ENCODE measurements around the gene PACRG. TPM values are rescaled to one million over a fixed set of nuclear protein-coding genes. Genes with fewer than 3 reads are reported as not detected.

The PACRG gene
- total and polyA plus RNA-seq, 2 donors (not counting 3 experiments of a cell fraction or from before 2014, with no cell fraction given): 0.08 TPM; not detected in 1

DNA sequence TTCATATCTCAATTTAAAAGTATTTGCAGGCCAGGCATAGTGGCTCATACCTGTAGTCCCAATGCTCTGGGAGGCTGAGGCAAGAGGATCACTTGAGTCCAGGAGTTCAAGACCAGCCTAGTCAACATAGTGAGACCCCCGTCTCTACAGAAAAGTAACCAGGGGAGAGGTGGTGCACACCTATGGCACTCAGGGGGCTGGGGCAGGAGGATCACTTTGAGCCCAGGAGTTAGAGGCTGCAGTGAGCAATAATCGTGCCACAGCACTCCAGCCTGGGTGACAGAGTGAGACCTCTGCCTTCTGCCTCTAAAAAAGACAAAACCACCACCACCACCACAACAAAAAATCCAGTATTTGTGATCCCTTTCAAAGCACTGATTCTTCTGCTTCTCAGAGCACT, 501.3 kb downstream of the PACRG start:
- no peaks in the 10 kb centered on the region for H4K20me1 ChIP-seq (replicated peaks; ENCODE audit: control insufficient read depth, extremely low read depth, insufficient read depth, low read length)
- POLR2A ChIA-PET: no interaction called here
- H3K36me3 ChIP-seq (ENCODE audit: control insufficient read depth in 2 of 2, extremely low read depth in 1 of 2, insufficient read depth in 2 of 2, low read length in 2 of 2): no peaks in the 10 kb centered on the region
- H3K9ac ChIP-seq (replicated peaks; ENCODE audit: extremely low read depth, insufficient read depth, low read length): no peak overlapping the region
- DNase-seq (ENCODE audit: low read depth, low spot score): no peak
- TF ChIP-seq POLR2AphosphoS5 (IDR thresholded peaks at IDR 0.05; ENCODE audit: insufficient read depth, low read depth, low read length) (no peak), EZH2 (IDR thresholded peaks at IDR 0.05; ENCODE audit: borderline replicate concordance, low read depth, low read length, severe bottlenecking) (no peak), MYC (IDR thresholded peaks at IDR 0.05; ENCODE audit: low read depth, low read length) (no peak), JUN (IDR thresholded peaks at IDR 0.05; ENCODE audit: borderline replicate concordance, insufficient read depth, insufficient read length, low read depth) (no peak), POLR2A (IDR thresholded peaks at IDR 0.05; ENCODE audit: low read depth, low read length) (no peak), FOS (IDR thresholded peaks at IDR 0.05; ENCODE audit: borderline replicate concordance, insufficient read depth, low read length) (no peak), GATA2 (IDR thresholded peaks at IDR 0.05; ENCODE audit: insufficient read depth, insufficient read length, low read depth, low read length) (no peak)
- TF ChIP-seq, protein P1, sequence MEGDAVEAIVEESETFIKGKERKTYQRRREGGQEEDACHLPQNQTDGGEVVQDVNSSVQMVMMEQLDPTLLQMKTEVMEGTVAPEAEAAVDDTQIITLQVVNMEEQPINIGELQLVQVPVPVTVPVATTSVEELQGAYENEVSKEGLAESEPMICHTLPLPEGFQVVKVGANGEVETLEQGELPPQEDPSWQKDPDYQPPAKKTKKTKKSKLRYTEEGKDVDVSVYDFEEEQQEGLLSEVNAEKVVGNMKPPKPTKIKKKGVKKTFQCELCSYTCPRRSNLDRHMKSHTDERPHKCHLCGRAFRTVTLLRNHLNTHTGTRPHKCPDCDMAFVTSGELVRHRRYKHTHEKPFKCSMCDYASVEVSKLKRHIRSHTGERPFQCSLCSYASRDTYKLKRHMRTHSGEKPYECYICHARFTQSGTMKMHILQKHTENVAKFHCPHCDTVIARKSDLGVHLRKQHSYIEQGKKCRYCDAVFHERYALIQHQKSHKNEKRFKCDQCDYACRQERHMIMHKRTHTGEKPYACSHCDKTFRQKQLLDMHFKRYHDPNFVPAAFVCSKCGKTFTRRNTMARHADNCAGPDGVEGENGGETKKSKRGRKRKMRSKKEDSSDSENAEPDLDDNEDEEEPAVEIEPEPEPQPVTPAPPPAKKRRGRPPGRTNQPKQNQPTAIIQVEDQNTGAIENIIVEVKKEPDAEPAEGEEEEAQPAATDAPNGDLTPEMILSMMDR (IDR thresholded peaks at IDR 0.05; ENCODE audit: extremely low read depth in 1 of 2, insufficient read depth in 1 of 2, low read depth in 1 of 2, low read length in 2 of 2): no peak
- TF ChIP-seq, protein P2, sequence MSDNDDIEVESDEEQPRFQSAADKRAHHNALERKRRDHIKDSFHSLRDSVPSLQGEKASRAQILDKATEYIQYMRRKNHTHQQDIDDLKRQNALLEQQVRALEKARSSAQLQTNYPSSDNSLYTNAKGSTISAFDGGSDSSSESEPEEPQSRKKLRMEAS (IDR thresholded peaks at IDR 0.05; ENCODE audit: insufficient read depth, insufficient read length): no peak
- H3K4me3 ChIP-seq (replicated peaks in 1 of 3; ENCODE audit: insufficient read depth in 1 of 3, low read depth in 1 of 3, low read length in 3 of 3): no peak overlapping the region
- BruUV-seq (replicated peaks): no TSS peak
- H3K9me3 ChIP-seq (replicated peaks; ENCODE audit: control insufficient read depth, insufficient read depth, low read length): no peaks in the 10 kb centered on the region
- no peak overlapping the region for H2AFZ ChIP-seq (ENCODE audit: low read depth, low read length)
- CTCF ChIA-PET: no interaction called here
- intact Hi-C loops (cut with micrococcal nuclease): no loop called here
- H3K27ac ChIP-seq (ENCODE audit: insufficient read depth, low read depth, low read length): no peak overlapping the region
- no peaks in the 10 kb centered on the region for H3K4me1 ChIP-seq (ENCODE audit: control insufficient read depth, extremely low read depth, insufficient read depth, low read length)
- no peaks in the 10 kb centered on the region for H3K9me1 ChIP-seq (replicated peaks; ENCODE audit: control insufficient read depth, extremely low read depth, insufficient read depth, low read length)
- dilution Hi-C loops (cut with MboI; ENCODE audit: extremely low pct_ligation_motif_present, low sequenced_read_pairs): no loop called here
- H3K27me3 ChIP-seq (ENCODE audit: control insufficient read depth in 2 of 2, insufficient read depth in 2 of 2, low read length in 2 of 2): peaks cover 2 to 3% of the 10 kb centered on the region in 2 experiments
- no peaks in the 10 kb centered on the region for H3K79me2 ChIP-seq (ENCODE audit: control insufficient read depth, insufficient read depth, low read length)
- H3K4me2 ChIP-seq (ENCODE audit: insufficient read depth, low read length): no peak overlapping the region
- FAIRE-seq: no peak
